ENCODE results near the gene EFTUD2.

Gene EFTUD2

GRCh38 chr17:44925731-44926697, 26.8 kb upstream of the EFTUD2 start:
- no peak for DNase-seq

- DNase-seq = no peak
These were observed 24.9 kb upstream of the EFTUD2 start for GRCh38 chr17:44924107-44924544.

GRCh38 chr17:44922746-44923470, 23.7 kb upstream of the EFTUD2 start:
- DNase-seq = no peak

GRCh38 chr17:44922136-44922535, 22.9 kb upstream of the EFTUD2 start:
- DNase-seq = no peak

- no peak for DNase-seq
These were observed 22.1 kb upstream of the EFTUD2 start for GRCh38 chr17:44921122-44921882.

GRCh38 chr17:44920565-44920940, 21.3 kb upstream of the EFTUD2 start:
- no peak for DNase-seq

- peak; percentile 41 for DNase-seq
These were observed 20.8 kb upstream of the EFTUD2 start for GRCh38 chr17:44919885-44920564.

- no peak for DNase-seq
These were observed 20.2 kb upstream of the EFTUD2 start for GRCh38 chr17:44919411-44919810.

- no peak for DNase-seq
These were observed 18.8 kb upstream of the EFTUD2 start for GRCh38 chr17:44918006-44918405.

- no peak for DNase-seq
These were observed 18.2 kb upstream of the EFTUD2 start for GRCh38 chr17:44917456-44917855.

GRCh38 chr17:44916781-44917241, 17.6 kb upstream of the EFTUD2 start:
- no peak for DNase-seq

GRCh38 chr17:44915862-44916780, 16.9 kb upstream of the EFTUD2 start:
- DNase-seq = no peak

- DNase-seq = no peak
These were observed 16.1 kb upstream of the EFTUD2 start, which contains the start of gene GFAP for GRCh38 chr17:44915321-44915726. GFAP (minus strand) TSS chr17:44915500; CDS start chr17:44915486, 14 bp downstream.

GRCh38 chr17:44914698-44915271, 15.5 kb upstream of the EFTUD2 start:
- no peak for DNase-seq

- no peak for DNase-seq
These were observed 14.9 kb upstream of the EFTUD2 start for GRCh38 chr17:44914148-44914547.

- DNase-seq = no peak
These were observed 14.4 kb upstream of the EFTUD2 start for GRCh38 chr17:44913676-44914075.

- no peak for DNase-seq
These were observed 13.7 kb upstream of the EFTUD2 start for GRCh38 chr17:44912763-44913544.

GRCh38 chr17:44911133-44912001, 12.1 kb upstream of the EFTUD2 start:
- DNase-seq = peak; percentile 36
